Natural killer cell (primary cell): ENCODE data around the gene FAM3A. TPM values are rescaled to one million over a fixed set of nuclear protein-coding genes. Genes with fewer than 3 reads are reported as not detected.

Experiments
- ATAC-seq, 3 donors: fragments of 150-1000 bp in 2 of 3; fragments of 200-7000 bp in 1 of 3; cut with Tn5 transposase; 1 replicate in 1 of 3; 2 replicates in 2 of 3; pipeline ENCODE4 v1.10.0; 2021; ENCODE audit warnings: mild to moderate bottlenecking in 2 of 3, moderate library complexity in 2 of 3
- DNase-seq, 2 donors: peaks; one replicate each; pipeline versions ENCODE4 v3.0.0 to v3.0.0-alpha.2; 2013 to 2021; ENCODE audit warnings: mixed read lengths in 1 of 2
- H3K27ac ChIP-seq: one replicate; pipeline ENCODE4 v1.5.1; 2013; ENCODE audit warnings: mild to moderate bottlenecking, low read length
- H3K27me3 ChIP-seq: one replicate; pipeline ENCODE4 v1.6.1; 2013; ENCODE audit warnings: low read length; ENCODE audit not compliant: control insufficient read depth, insufficient read depth
- H3K36me3 ChIP-seq: one replicate; pipeline ENCODE4 v1.6.1; 2013; ENCODE audit warnings: low read length; ENCODE audit not compliant: control insufficient read depth, insufficient read depth
- H3K4me1 ChIP-seq: one replicate; pipeline ENCODE4 v1.6.1; 2013; ENCODE audit warnings: low read length; ENCODE audit not compliant: control insufficient read depth, insufficient read depth
- H3K4me3 ChIP-seq: one replicate; pipeline ENCODE4 v1.5.1; 2013; ENCODE audit warnings: low read length
- H3K9me3 ChIP-seq: one replicate; pipeline ENCODE4 v1.6.1; 2013; ENCODE audit warnings: low read length; ENCODE audit not compliant: control insufficient read depth, insufficient read depth
- H3K27ac Mint-ChIP-seq, 2 donors: one replicate each; pipeline ENCODE4 v1.8.0; 2022; ENCODE audit warnings: mild to moderate bottlenecking in 2 of 2, mixed read lengths in 2 of 2, moderate library complexity in 1 of 2
- H3K27me3 Mint-ChIP-seq, 2 donors: one replicate each; pipeline ENCODE4 v1.8.0; 2022; ENCODE audit warnings: low read depth in 2 of 2, mixed read lengths in 2 of 2
- H3K36me3 Mint-ChIP-seq: one replicate; pipeline ENCODE4 v1.8.0; 2022; ENCODE audit warnings: mixed read lengths
- H3K4me1 Mint-ChIP-seq, 2 donors: one replicate each; pipeline ENCODE4 v1.8.0; 2022; ENCODE audit warnings: mixed read lengths in 2 of 2
- H3K4me3 Mint-ChIP-seq: one replicate; pipeline ENCODE4 v1.8.0; 2022; ENCODE audit warnings: mild to moderate bottlenecking, moderate library complexity, mixed read lengths
- H3K9me3 Mint-ChIP-seq, 2 donors: one replicate each; pipeline ENCODE4 v1.8.0; 2022; ENCODE audit warnings: mixed read lengths in 2 of 2
- CTCF ChIP-seq: fragments of 200-600 bp; IDR thresholded peaks from one replicate; pipeline ENCODE4 v1.8.0; 2022; ENCODE audit warnings: antibody characterized with exemption
- WGBS: methylation state at CpG from one replicate; pipeline ENCODE4 v1.1.7; 2013; ENCODE audit warnings: missing lambda C conversion rate; ENCODE audit not compliant: insufficient coverage; 5-methylcytosine and 5-hydroxymethylcytosine counted together
- intact Hi-C: fragments of 100-400 bp; cut with micrococcal nuclease; formaldehyde crosslinking; loops from one replicate; pipeline ENCODE4 v1.14.2; 2022
- total RNA-seq, 4 donors: library from RNA; stranded (reverse); fragments of 120-200 nt in 1 of 4; gene quantifications; one replicate each; pipeline versions ENCODE4 v1.2.3 to v1.2.4, GENCODE V29; 2013 to 2022

Gene FAM3A
- total RNA-seq, 3 donors from 2014 or later (not counting 1 experiment from before 2014, with no cell fraction given), result 31.1 to 38.0 (median 37.3) TPM

- Mint-ChIP-seq H3K36me3 (no peaks in the 10 kb centered on the region), H3K27ac (peak overlapping the region; percentile 79 to 87), H3K9me3 (no peaks in the 10 kb centered on the region), H3K4me3 (peak overlapping the region; percentile 67), H3K4me1 (peaks cover 17 to 47% of the 10 kb centered on the region in 2 donors), H3K27me3 (no peaks in the 10 kb centered on the region)
- DNase-seq (no peak), ATAC-seq (no peak)
- peaks cover 13% of the 10 kb centered on the region for H3K36me3 ChIP-seq
- no CpG with 5 or more reads among the region's 1 CpG for WGBS
- no peak overlapping the region for H3K27ac ChIP-seq
- TF ChIP-seq CTCF, result no peak
- peaks cover 43% of the 10 kb centered on the region for H3K4me1 ChIP-seq
- no peaks in the 10 kb centered on the region for H3K9me3 ChIP-seq
- no peak overlapping the region for H3K4me3 ChIP-seq
- no peaks in the 10 kb centered on the region for H3K27me3 ChIP-seq
- intact Hi-C loops, result no loop called here
These were observed 33.7 kb upstream of the FAM3A start for GRCh38 chrX:154549766-154550165.

- Mint-ChIP-seq H3K36me3 (no peaks in the 10 kb centered on the region), H3K4me1 (peaks cover 16 to 46% of the 10 kb centered on the region in 2 donors)
These were observed 31.9 kb upstream of the FAM3A start for GRCh38 chrX:154548028-154548316.

GRCh38 chrX:154547245-154548027, 31.4 kb upstream of the FAM3A start, which contains the start of gene IKBKG:
Gene IKBKG (plus strand): TSS chrX:154547620. CDS start chrX:154552003, 4,383 bp downstream.
- Mint-ChIP-seq H3K9me3 (no peaks in the 10 kb centered on the region), H3K27ac (peak within 1 kb of the TSS; percentile 90 to 93), H3K36me3 (no peaks in the 10 kb centered on the region), H3K27me3 (no peaks in the 10 kb centered on the region), H3K4me3 (peak within 1 kb of the TSS; percentile 87), H3K4me1 (peaks cover 21 to 51% of the 10 kb centered on the region in 2 donors)
- H3K27me3 ChIP-seq, result no peaks in the 10 kb centered on the region
- peaks cover 6% of the 10 kb centered on the region for H3K36me3 ChIP-seq
- intact Hi-C loops, result no loop called here
- WGBS, result under 1% methylated on average over 69 of the region's 69 CpGs
- no peak for TF ChIP-seq CTCF
- H3K27ac ChIP-seq, result peak within 1 kb of the TSS; percentile 91
- DNase-seq, result peak; percentile 90 to 93
- H3K4me1 ChIP-seq, result peaks cover 65% of the 10 kb centered on the region
- H3K4me3 ChIP-seq, result peak within 1 kb of the TSS; percentile 87
- ATAC-seq, result peak; percentile 79 to 94 (median 81)
- H3K9me3 ChIP-seq, result no peaks in the 10 kb centered on the region

More at GRCh38 chrX:154548028-154548316, 31.9 kb upstream of the FAM3A start:
- no peak for TF ChIP-seq CTCF
- Mint-ChIP-seq H3K4me3 (peak overlapping the region; percentile 87), H3K9me3 (no peaks in the 10 kb centered on the region), H3K27me3 (no peaks in the 10 kb centered on the region), H3K27ac (peak overlapping the region; percentile 87 to 90)
- Histone ChIP-seq H3K4me1 (peaks cover 59% of the 10 kb centered on the region), H3K36me3 (peaks cover 6% of the 10 kb centered on the region), H3K27me3 (no peaks in the 10 kb centered on the region), H3K27ac (peak overlapping the region; percentile 91), H3K4me3 (peak overlapping the region; percentile 87), H3K9me3 (no peaks in the 10 kb centered on the region)
- DNase-seq (no peak), ATAC-seq (no peak)
- intact Hi-C loops, result no loop called here
- WGBS, result 1% methylated on average over 9 of the region's 9 CpGs
